ENCODE measurements around the gene AMHR2.

AMHR2 gene

GRCh38 chr12:53478865-53479264 is 55.2 kb downstream of the AMHR2 start:
- peaks cover 96% of the 10 kb centered on the region for H3F3A ChIP-seq (ENCODE audit: insufficient read depth, low read length)

GRCh38 chr12:53479331-53479730 is 55.7 kb downstream of the AMHR2 start:
- Histone ChIP-seq H3K4me2 (ENCODE audit: low read depth, low read length) (peak overlapping the region; percentile 33), H3K9ac (ENCODE audit: low read length) (peak overlapping the region; percentile 13; the same call in 1 of the 2 replicates), H3K9me2 (replicated peaks; ENCODE audit: insufficient read depth, low read length) (no peaks in the 10 kb centered on the region), H2AFZ (ENCODE audit: low read length) (no peak overlapping the region), H3K4me3 (ENCODE audit: low read length) (no peak overlapping the region), H3K4me1 (ENCODE audit: low read length) (peaks cover 61% of the 10 kb centered on the region), H3K79me2 (ENCODE audit: low read length) (peaks cover 72% of the 10 kb centered on the region), H3K9me3 (replicated peaks; ENCODE audit: insufficient read depth, low read length) (no peaks in the 10 kb centered on the region), H3K27ac (ENCODE audit: low read length) (peak overlapping the region; percentile 79), H4K20me1 (ENCODE audit: insufficient read depth, low read length) (peaks cover 7% of the 10 kb centered on the region; the same call in 1 of the 2 replicates), H3K36me3 (replicated peaks; ENCODE audit: insufficient read depth, low read length) (peaks cover 27% of the 10 kb centered on the region; the same call in 1 of the 2 replicates), H3K27me3 (replicated peaks; ENCODE audit: insufficient read depth, low read length) (no peaks in the 10 kb centered on the region), H3F3A (ENCODE audit: insufficient read depth, low read length) (peaks cover 96% of the 10 kb centered on the region)
- DNase-seq: no peak
- TF ChIP-seq CTCF (IDR thresholded peaks at IDR 0.05; ENCODE audit: low read length) (no peak), EZH2phosphoT487 (IDR thresholded peaks at IDR 0.05; ENCODE audit: low read length) (no peak), EZH2 (optimal IDR thresholded peaks at IDR 0.05; ENCODE audit: low read depth, low read length) (no peak)

More at GRCh38 chr12:53478865-53479264, 55.2 kb downstream of the AMHR2 start:
- Histone ChIP-seq H3K36me3 (replicated peaks; ENCODE audit: insufficient read depth, low read length) (peaks cover 29% of the 10 kb centered on the region; the same call in 1 of the 2 replicates), H3K9me2 (replicated peaks; ENCODE audit: insufficient read depth, low read length) (no peaks in the 10 kb centered on the region), H3K27me3 (replicated peaks; ENCODE audit: insufficient read depth, low read length) (no peaks in the 10 kb centered on the region), H2AFZ (ENCODE audit: low read length) (no peak overlapping the region), H3K4me2 (ENCODE audit: low read depth, low read length) (peak overlapping the region; percentile 33), H3K9me3 (replicated peaks; ENCODE audit: insufficient read depth, low read length) (no peaks in the 10 kb centered on the region), H4K20me1 (ENCODE audit: insufficient read depth, low read length) (peaks cover 7% of the 10 kb centered on the region; the same call in 1 of the 2 replicates), H3K9ac (ENCODE audit: low read length) (peak overlapping the region; percentile 13; the same call in 1 of the 2 replicates), H3K4me3 (ENCODE audit: low read length) (no peak overlapping the region), H3K27ac (ENCODE audit: low read length) (peak overlapping the region; percentile 79), H3K4me1 (ENCODE audit: low read length) (peaks cover 66% of the 10 kb centered on the region), H3K79me2 (ENCODE audit: low read length) (peaks cover 77% of the 10 kb centered on the region)
- no peak for TF ChIP-seq CTCF (IDR thresholded peaks at IDR 0.05; ENCODE audit: low read length)
- TF ChIP-seq EZH2phosphoT487 (IDR thresholded peaks at IDR 0.05; ENCODE audit: low read length): no peak
- no peak for TF ChIP-seq EZH2 (optimal IDR thresholded peaks at IDR 0.05; ENCODE audit: low read depth, low read length)
- DNase-seq: peak; percentile 45

- Histone ChIP-seq H3K79me2 (ENCODE audit: low read length) (peaks cover 58% of the 10 kb centered on the region), H4K20me1 (ENCODE audit: insufficient read depth, low read length) (peaks cover 7% of the 10 kb centered on the region; the same call in 1 of the 2 replicates), H3K9me3 (replicated peaks; ENCODE audit: insufficient read depth, low read length) (no peaks in the 10 kb centered on the region), H3K36me3 (replicated peaks; ENCODE audit: insufficient read depth, low read length) (peaks cover 23% of the 10 kb centered on the region; the same call in 1 of the 2 replicates), H3K4me2 (ENCODE audit: low read depth, low read length) (0 out of 2 replicates have a peak overlapping the region, but pooled peaks have one; percentile 33), H2AFZ (ENCODE audit: low read length) (no peak overlapping the region), H3K27ac (ENCODE audit: low read length) (peak overlapping the region; percentile 79; the same call in 1 of the 2 replicates), H3K9ac (ENCODE audit: low read length) (peak overlapping the region; percentile 9; the same call in 1 of the 2 replicates), H3K4me3 (ENCODE audit: low read length) (no peak overlapping the region), H3K4me1 (ENCODE audit: low read length) (peaks cover 48% of the 10 kb centered on the region), H3K9me2 (replicated peaks; ENCODE audit: insufficient read depth, low read length) (no peaks in the 10 kb centered on the region), H3F3A (ENCODE audit: insufficient read depth, low read length) (peaks cover 85% of the 10 kb centered on the region), H3K27me3 (replicated peaks; ENCODE audit: insufficient read depth, low read length) (no peaks in the 10 kb centered on the region)
- DNase-seq: peak; percentile 42
- TF ChIP-seq CTCF (IDR thresholded peaks at IDR 0.05; ENCODE audit: low read length): no peak
- no peak for TF ChIP-seq EZH2 (optimal IDR thresholded peaks at IDR 0.05; ENCODE audit: low read depth, low read length)
- TF ChIP-seq EZH2phosphoT487 (IDR thresholded peaks at IDR 0.05; ENCODE audit: low read length): no peak
Measured at GRCh38 chr12:53480491-53481442, 57.1 kb downstream of the AMHR2 start.
